ENCODE measurements around the gene NELFA.

GRCh38 chr4:1986578-1987210, 22.1 kb downstream of the NELFA start:
- TF ChIP-seq ZNF274 (IDR thresholded peaks at IDR 0.05; ENCODE audit: low read depth, low read length) (no peak), YY1 (IDR thresholded peaks at IDR 0.05; ENCODE audit: insufficient read depth, insufficient read length) (no peak)
